Measurements from ENCODE around the gene MAP3K7.

GRCh38 chr6:90483116-90483839 lies 103.6 kb downstream of the MAP3K7 start:
- TF ChIP-seq POLR2AphosphoS5 (IDR thresholded peaks at IDR 0.05) = no peak
- TF ChIP-seq, protein P1, sequence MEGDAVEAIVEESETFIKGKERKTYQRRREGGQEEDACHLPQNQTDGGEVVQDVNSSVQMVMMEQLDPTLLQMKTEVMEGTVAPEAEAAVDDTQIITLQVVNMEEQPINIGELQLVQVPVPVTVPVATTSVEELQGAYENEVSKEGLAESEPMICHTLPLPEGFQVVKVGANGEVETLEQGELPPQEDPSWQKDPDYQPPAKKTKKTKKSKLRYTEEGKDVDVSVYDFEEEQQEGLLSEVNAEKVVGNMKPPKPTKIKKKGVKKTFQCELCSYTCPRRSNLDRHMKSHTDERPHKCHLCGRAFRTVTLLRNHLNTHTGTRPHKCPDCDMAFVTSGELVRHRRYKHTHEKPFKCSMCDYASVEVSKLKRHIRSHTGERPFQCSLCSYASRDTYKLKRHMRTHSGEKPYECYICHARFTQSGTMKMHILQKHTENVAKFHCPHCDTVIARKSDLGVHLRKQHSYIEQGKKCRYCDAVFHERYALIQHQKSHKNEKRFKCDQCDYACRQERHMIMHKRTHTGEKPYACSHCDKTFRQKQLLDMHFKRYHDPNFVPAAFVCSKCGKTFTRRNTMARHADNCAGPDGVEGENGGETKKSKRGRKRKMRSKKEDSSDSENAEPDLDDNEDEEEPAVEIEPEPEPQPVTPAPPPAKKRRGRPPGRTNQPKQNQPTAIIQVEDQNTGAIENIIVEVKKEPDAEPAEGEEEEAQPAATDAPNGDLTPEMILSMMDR (IDR thresholded peaks at IDR 0.05) = no peak

Measured in gastroesophageal sphincter (tissue), 3 donors.